ENCODE results near the gene CLSTN1. TPM values are rescaled to one million over a fixed set of nuclear protein-coding genes. Genes with fewer than 3 reads are reported as not detected.

Gene CLSTN1
- total and polyA plus RNA-seq, 2 donors (not counting 1 experiment from before 2014, with no cell fraction given) = 34.9 to 81.4 TPM

- 28% methylated on average over 9 of the region's 9 CpGs for WGBS (ENCODE audit: insufficient coverage)
- intact Hi-C loops (cut with micrococcal nuclease) = no loop called here
- Histone ChIP-seq H3K36me3 (replicated peaks in 1 of 2; ENCODE audit: control extremely low read depth in 1 of 2, control insufficient read depth in 1 of 2, extremely low read depth in 1 of 2, insufficient read depth in 2 of 2, low read length in 1 of 2) (peaks cover 0 to 10% of the 10 kb centered on the region in 2 experiments), H3K27ac (ENCODE audit: low read length in 2 of 2) (no peak overlapping the region), H3K79me2 (ENCODE audit: control insufficient read depth, insufficient read depth, low read length) (peaks cover 6% of the 10 kb centered on the region), H3K27me3 (replicated peaks in 1 of 4; ENCODE audit: control extremely low read depth in 1 of 4, control insufficient read depth in 3 of 4, insufficient read depth in 4 of 4, low read length in 3 of 4) (no peaks in the 10 kb centered on the region), H3K9me3 (ENCODE audit: control extremely low read depth in 1 of 3, control insufficient read depth in 2 of 3, insufficient read depth in 1 of 3, low read length in 2 of 3) (no peaks in the 10 kb centered on the region), H2AFZ (ENCODE audit: insufficient read depth, low read depth, low read length, poor library complexity, severe bottlenecking) (no peak overlapping the region), H3K4me1 (ENCODE audit: control insufficient read depth in 2 of 2, insufficient read depth in 2 of 2, low read length in 2 of 2) (peaks cover 0 to 16% of the 10 kb centered on the region in 2 donors), H3K4me3 (ENCODE audit: control extremely low read depth in 1 of 5, extremely low read depth in 1 of 5, insufficient read depth in 1 of 5, low read depth in 2 of 5, low read length in 4 of 5) (no peak overlapping the region), H3K4me2 (replicated peaks; ENCODE audit: low read depth, low read length, poor library complexity, severe bottlenecking) (no peak overlapping the region), H4K20me1 (ENCODE audit: control insufficient read depth, insufficient read depth, low read length, poor library complexity, severe bottlenecking) (no peaks in the 10 kb centered on the region), H3K9ac (ENCODE audit: low read length) (no peak overlapping the region)
- Mint-ChIP-seq H3K27me3 (no peaks in the 10 kb centered on the region), H3K9me3 (ENCODE audit: insufficient read depth) (no peaks in the 10 kb centered on the region), H3K4me1 (peaks cover 6% of the 10 kb centered on the region), H3K27ac (no peak overlapping the region), H3K4me3 (no peak overlapping the region)
- DNase-seq (no peak), ATAC-seq (ENCODE audit: low read depth) (no peak)
- TF ChIP-seq EZH2 (IDR thresholded peaks at IDR 0.05; ENCODE audit: borderline replicate concordance, insufficient read depth, low read depth, low read length, poor library complexity, severe bottlenecking) = no peak
- no peak for TF ChIP-seq CTCF (IDR thresholded peaks at IDR 0.05)
- CTCF ChIA-PET = interaction anchor here (1.2 to 14.9 kb wide), 7 partner anchors 9 to 256 kb away, joined by 3 to 281 read pairs (median 16); partner anchors contain the start of genes LZIC and NMNAT1
- POLR2A ChIA-PET = no interaction called here
Measured at GRCh38 chr1:9871021-9871420, 47.3 kb upstream of the CLSTN1 start.

GRCh38 chr1:9870572-9870971 lies 46.8 kb upstream of the CLSTN1 start:
- intact Hi-C loops (cut with micrococcal nuclease) = no loop called here
- WGBS (ENCODE audit: insufficient coverage) = 54% methylated on average over 3 of the region's 4 CpGs
- CTCF ChIA-PET = interaction anchor here (1.2 to 14.9 kb wide), 7 partner anchors 9 to 256 kb away, joined by 3 to 281 read pairs (median 16); partner anchors contain the start of genes LZIC and NMNAT1

More at GRCh38 chr1:9870572-9870971, 46.8 kb upstream of the CLSTN1 start:
- Mint-ChIP-seq H3K27me3 (no peaks in the 10 kb centered on the region), H3K9me3 (ENCODE audit: insufficient read depth) (no peaks in the 10 kb centered on the region), H3K27ac (no peak overlapping the region), H3K4me3 (no peak overlapping the region), H3K4me1 (peaks cover 6% of the 10 kb centered on the region)
- H4K20me1 ChIP-seq (ENCODE audit: control insufficient read depth, insufficient read depth, low read length, poor library complexity, severe bottlenecking) = no peaks in the 10 kb centered on the region
- peaks cover 6% of the 10 kb centered on the region for H3K79me2 ChIP-seq (ENCODE audit: control insufficient read depth, insufficient read depth, low read length)
- POLR2A ChIA-PET = no interaction called here
- H3K4me3 ChIP-seq (ENCODE audit: control extremely low read depth in 1 of 5, extremely low read depth in 1 of 5, insufficient read depth in 1 of 5, low read depth in 2 of 5, low read length in 4 of 5) = no peak overlapping the region
- no peak overlapping the region for H3K4me2 ChIP-seq (replicated peaks; ENCODE audit: low read depth, low read length, poor library complexity, severe bottlenecking)
- no peak for TF ChIP-seq CTCF (IDR thresholded peaks at IDR 0.05)
- TF ChIP-seq EZH2 (IDR thresholded peaks at IDR 0.05; ENCODE audit: borderline replicate concordance, insufficient read depth, low read depth, low read length, poor library complexity, severe bottlenecking) = no peak
- no peaks in the 10 kb centered on the region for H3K27me3 ChIP-seq (replicated peaks in 1 of 4; ENCODE audit: control extremely low read depth in 1 of 4, control insufficient read depth in 3 of 4, insufficient read depth in 4 of 4, low read length in 3 of 4)
- no peak overlapping the region for H2AFZ ChIP-seq (ENCODE audit: insufficient read depth, low read depth, low read length, poor library complexity, severe bottlenecking)
- H3K27ac ChIP-seq (ENCODE audit: low read length in 2 of 2) = no peak overlapping the region
- H3K36me3 ChIP-seq (replicated peaks in 1 of 2; ENCODE audit: control extremely low read depth in 1 of 2, control insufficient read depth in 1 of 2, extremely low read depth in 1 of 2, insufficient read depth in 2 of 2, low read length in 1 of 2) = peaks cover 0 to 10% of the 10 kb centered on the region in 2 experiments
- no peak overlapping the region for H3K9ac ChIP-seq (ENCODE audit: low read length)
- ATAC-seq (ENCODE audit: low read depth) (no peak), DNase-seq (no peak)
- no peaks in the 10 kb centered on the region for H3K9me3 ChIP-seq (ENCODE audit: control extremely low read depth in 1 of 3, control insufficient read depth in 2 of 3, insufficient read depth in 1 of 3, low read length in 2 of 3)
- H3K4me1 ChIP-seq (ENCODE audit: control insufficient read depth in 2 of 2, insufficient read depth in 2 of 2, low read length in 2 of 2) = peaks cover 0 to 16% of the 10 kb centered on the region in 2 donors

Measured in B cell (primary cell).